Measurements from ENCODE around the gene STAP1.
"Not testable (repeated sequence)": the region's sequence is repeated elsewhere in the genome, so short reads cannot be mapped to it uniquely, and the experiment has no call there.

The STAP1 gene

GRCh38 chr4:67634741-67635140 is 76.2 kb downstream of the STAP1 start:
- no peak for DNase-seq

- no peak for DNase-seq
These were observed 76.8 kb downstream of the STAP1 start for GRCh38 chr4:67635331-67635730.

DNA sequence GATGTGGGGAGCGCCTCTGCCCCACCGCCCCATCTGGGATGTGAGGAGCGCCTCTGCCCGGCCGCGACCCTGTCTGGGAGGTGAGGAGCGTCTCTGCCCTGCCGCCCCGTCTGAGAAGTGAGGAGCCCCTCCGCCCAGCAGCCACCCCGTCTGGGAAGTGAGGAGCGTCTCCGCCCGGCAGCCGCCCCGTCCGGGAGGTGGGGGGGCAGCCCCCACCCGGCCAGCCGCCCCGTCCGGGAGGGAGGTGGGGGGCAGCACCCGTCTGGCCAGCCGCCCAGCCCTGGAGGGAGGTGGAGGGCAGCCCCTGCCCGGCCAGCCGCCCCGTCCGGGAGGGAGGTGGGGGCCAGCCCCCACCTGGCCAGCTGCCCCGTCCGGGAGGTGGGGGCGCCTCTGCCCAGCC is 78.5 kb downstream of the STAP1 start:
- not testable (repeated sequence) for DNase-seq

- DNase-seq = no peak
These were observed 79.6 kb downstream of the STAP1 start for GRCh38 chr4:67638136-67638535.

GRCh38 chr4:67651536-67651935 is 93.0 kb downstream of the STAP1 start:
- no peak for DNase-seq

Measured in NCI-H2081 (cell line).